HG03196 (cell line): ENCODE results near the gene HIF1A.
"Not testable (repeated sequence)": the region's sequence is repeated elsewhere in the genome, so short reads cannot be mapped to it uniquely, and the experiment has no call there.

Experiments
- ATAC-seq: cut with Tn5 transposase; IDR thresholded peaks from one replicate; pipeline ENCODE4 v1.9.1; 2021; ENCODE audit not compliant: unreplicated experiment

The HIF1A gene

GRCh38 chr14:61694830-61695694, at the start of gene HIF1A:
Gene HIF1A (plus strand): TSS chr14:61695513. CDS start chr14:61695805, 292 bp downstream.
- ATAC-seq: peak; percentile 94

DNA sequence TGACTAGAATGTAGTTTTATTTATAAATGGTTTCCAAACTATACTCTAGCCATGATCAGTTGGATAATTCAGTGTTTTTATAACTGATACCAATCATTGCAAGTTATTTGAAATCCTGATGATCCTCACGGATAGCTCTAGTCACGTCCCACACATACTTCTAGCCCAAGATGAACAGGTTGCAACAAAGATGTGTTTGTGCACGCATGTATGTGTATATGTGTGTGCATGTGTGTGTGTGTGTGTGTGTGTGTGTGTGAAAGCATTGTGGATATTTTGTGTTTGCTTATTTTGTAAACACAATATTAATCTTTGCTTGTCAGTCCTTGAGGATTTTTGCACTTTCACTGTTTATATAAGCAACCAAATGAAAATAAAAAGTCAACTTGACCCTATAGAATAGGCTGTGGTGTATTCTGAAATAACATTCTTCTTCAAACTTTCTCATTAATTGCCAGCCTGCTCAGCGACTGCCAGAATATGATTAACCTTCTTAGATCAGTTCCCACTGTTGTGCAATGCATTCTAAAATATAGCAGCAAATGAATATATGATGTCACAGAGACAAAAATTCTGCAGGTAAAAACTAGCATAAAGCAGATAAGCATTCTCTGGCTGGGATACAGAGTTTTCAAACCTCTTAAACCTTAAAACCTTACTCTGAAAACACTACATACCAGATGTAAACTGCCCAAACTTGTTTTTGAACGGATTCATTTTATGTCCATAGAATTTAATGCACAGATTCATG, 48.8 kb upstream of the HIF1A start:
- ATAC-seq: no peak

DNA sequence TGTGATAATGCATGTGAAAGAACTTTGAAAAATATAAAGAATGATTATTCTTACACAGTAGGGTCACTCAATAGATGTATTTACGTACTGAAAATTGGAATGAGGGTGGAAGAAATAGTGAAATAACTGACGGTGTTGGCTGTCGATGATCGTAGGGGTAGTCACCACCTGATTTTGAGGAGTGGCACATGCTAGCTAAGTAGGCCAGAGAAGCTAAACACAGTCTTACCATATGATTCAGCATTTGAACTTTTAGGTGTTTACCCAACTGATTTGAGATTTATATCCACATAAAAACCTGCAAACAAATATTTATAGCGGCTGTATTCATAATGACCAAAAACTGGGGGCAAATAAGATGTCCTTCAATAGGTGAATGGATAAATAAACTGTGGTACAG, 47.6 kb upstream of the HIF1A start:
- no peak for ATAC-seq

- ATAC-seq: no peak
These were observed 46.9 kb upstream of the HIF1A start for GRCh38 chr14:61648377-61648776.

DNA sequence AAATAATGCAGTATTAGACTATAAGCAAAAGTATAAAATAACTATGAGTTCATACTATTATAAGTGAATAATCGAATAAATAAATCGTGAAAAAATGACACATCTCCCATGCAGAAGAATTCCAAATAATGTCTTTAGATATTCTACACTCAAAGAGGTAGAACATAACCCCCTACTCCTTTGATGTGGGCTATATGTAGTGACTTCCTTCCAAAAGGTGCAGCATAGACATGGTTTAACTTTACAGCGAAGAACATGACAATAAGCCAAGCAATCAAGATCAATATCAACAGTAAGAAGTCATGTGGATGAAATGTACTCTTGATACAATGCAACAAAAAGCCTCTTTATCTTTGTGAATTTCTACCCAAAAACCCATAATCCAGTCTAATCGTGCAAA, 46.0 kb upstream of the HIF1A start:
- ATAC-seq: no peak

GRCh38 chr14:61651355-61651754, 44.0 kb upstream of the HIF1A start:
- ATAC-seq: no peak

DNA sequence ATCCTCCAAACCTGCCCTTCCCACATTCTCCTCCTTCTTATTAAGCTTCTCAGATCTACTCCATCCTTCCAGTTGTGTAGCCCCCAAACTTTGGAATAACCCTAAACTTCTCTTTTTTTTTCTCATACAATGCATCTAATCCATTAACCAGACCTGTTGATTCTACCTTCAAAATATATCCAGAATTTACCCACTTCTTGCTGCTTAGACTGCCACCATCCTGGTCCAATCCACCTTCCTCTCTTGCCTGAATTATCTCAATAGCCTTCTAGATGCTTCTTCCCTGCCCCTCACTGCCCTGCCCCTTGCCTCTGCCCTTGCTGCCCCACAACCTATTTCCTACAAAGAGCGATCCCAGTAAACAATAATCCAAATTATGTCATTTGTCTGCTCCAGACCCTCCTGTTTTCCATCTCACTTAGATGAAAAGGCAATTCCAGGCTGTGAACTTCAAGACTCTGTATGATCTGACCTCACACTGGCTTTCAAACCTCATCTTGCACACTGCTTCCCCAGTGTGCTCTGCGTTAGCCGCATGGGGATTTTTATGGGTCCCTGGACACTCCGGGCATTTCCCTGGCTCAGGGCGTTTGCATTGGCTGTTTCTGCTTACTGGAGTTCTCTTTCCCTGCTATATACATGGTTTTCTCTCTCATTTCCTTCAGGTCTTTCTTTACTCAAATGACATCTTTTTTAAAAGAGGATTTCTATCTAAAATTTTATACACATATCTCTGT, 42.6 kb upstream of the HIF1A start:
- no peak for ATAC-seq

DNA sequence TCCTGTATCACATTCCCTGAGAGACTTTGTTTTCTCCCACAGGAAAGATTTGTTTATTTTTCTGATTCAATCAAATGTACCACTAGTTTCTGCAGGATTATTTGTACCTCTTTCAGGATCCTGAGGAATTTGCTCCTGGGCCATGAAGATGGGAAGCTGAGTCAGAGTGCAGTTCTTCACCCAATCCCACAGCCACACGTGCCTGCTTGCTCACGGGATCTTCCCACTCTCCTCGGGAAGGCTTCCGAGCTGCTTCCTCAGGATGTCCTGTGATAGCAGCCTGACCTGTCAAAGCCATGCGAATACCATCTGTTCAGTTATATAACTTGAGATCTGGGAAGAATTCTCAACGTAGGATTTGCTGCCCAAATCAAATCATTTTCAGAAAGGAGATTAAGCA, 41.8 kb upstream of the HIF1A start:
- ATAC-seq: no peak

DNA sequence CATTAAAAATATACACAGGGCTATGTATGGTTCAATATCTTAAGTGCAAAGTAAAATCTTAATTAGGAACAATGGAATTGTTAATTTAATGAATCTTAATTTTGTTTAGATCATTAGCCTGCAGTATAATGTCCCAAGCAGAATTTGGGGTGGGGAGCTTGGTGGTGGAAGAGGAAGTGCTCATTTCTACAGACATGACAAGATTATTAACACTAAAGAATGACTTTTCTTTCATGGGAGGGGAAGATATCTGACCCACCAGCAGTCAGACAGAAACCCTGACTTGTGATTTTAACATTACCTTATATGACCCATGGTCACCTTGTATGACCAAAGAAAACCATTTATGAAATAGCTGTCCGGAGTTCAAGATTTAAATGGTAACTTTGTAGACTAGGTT, 41.3 kb upstream of the HIF1A start:
- ATAC-seq: no peak

DNA sequence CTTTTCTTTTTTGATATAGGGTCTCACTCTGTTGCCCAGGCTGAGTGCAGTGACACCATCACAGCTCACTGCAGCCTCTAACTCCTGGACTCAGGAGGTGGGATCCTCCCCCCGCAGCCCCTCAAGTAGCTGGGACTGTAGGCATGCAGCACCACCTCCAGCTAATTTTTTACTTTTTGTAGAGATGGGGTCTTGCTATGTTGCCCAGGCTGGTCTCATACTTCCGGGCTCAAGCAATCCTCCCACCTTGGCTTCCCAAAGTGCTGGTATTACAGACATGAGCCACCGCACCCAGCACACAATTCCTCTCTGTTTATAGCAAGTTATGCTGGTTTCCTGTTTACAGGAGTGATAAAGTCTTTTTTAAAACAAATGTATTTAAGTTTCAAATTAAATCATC, 39.5 kb upstream of the HIF1A start:
- ATAC-seq: no peak

- no peak for ATAC-seq
These were observed 39.0 kb upstream of the HIF1A start for GRCh38 chr14:61656341-61656740.

DNA sequence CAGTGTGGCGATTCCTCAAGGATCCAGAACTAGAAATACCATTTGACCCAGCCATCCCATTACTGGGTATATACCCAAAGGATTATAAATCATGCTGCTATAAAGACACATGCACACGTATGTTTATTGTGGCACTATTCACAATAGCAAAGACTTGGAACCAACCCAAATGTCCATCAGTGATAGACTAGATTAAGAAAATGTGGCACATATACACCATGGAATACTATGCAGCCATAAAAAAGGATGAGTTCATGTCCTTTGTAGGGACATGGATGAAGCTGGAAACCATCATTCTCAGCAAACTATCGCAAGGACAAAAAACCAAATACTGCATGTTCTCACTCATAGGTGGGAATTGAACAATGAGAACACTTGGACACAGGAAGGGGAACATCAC, 37.2 kb upstream of the HIF1A start:
- ATAC-seq: not testable (repeated sequence)

DNA sequence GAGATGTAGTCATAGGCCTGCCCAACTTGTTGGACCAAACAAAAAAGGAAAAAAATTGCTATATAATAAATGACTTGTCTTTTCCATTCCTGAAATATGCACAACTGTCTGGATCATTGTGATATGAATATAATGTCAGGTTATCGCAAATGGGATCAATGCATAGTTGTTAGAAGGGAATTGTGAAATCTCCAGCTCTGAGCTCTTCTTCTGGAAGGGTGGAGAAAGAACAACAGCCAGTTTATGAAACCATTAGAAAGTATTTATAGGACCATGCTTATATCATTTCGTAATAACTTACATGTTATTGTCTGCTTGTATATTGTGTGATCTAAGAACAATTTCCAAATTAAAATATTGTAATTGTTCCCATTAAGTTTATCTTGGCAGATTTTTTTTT, 35.7 kb upstream of the HIF1A start:
- no peak for ATAC-seq

- ATAC-seq: peak; percentile 22
These were observed 33.6 kb upstream of the HIF1A start for GRCh38 chr14:61661471-61662400.

GRCh38 chr14:61662437-61663311, 32.6 kb upstream of the HIF1A start:
- peak; percentile 88 for ATAC-seq

GRCh38 chr14:61663312-61663979, 31.9 kb upstream of the HIF1A start:
- no peak for ATAC-seq

DNA sequence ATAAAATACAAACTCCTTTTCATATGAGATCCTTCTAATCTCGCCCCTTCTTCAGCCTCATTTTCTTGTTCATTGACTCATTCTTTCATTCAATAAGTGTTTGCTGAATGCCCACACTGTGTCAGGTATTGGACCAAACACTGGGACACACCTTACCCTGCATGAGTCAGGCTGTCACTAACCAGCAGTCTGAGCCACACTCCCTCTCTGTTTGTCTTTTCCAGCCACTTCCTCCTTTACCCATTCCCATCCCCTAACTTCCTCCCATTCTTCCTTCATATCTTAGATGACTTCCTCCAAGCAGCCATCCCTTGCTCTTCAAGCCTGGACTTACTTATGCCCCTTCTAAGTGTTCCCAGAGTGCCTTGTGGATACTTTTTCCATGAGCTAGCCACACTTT, 27.0 kb upstream of the HIF1A start:
- no peak for ATAC-seq

- no peak for ATAC-seq
These were observed 24.7 kb upstream of the HIF1A start for GRCh38 chr14:61670576-61670975.

GRCh38 chr14:61671082-61671481, 24.2 kb upstream of the HIF1A start:
- peak; percentile 89 for ATAC-seq
